Measurements from ENCODE around the gene SMARCAD1. TPM values are rescaled to one million over a fixed set of nuclear protein-coding genes. Genes with fewer than 3 reads are reported as not detected.
"Not testable (repeated sequence)": the region's sequence is repeated elsewhere in the genome, so short reads cannot be mapped to it uniquely, and the experiment has no call there.

Gene SMARCAD1
- total and polyA plus RNA-seq, 5 donors from 2014 or later: 10.4 to 17.6 (median 12.5) TPM

- Mint-ChIP-seq H3K27ac (no peak overlapping the region), H3K9me3 (no peaks in the 10 kb centered on the region), H3K27me3 (no peaks in the 10 kb centered on the region), H3K4me3 (no peak overlapping the region), H3K36me3 (peaks cover 50% of the 10 kb centered on the region), H3K4me1 (peaks cover 0 to 7% (median 0%) of the 10 kb centered on the region in 4 donors)
- ATAC-seq (ENCODE audit: low read depth in 2 of 2): no peak
- Histone ChIP-seq H3K27ac (ENCODE audit: insufficient read depth, low read length, poor library complexity, severe bottlenecking) (no peak overlapping the region), H3K9me3 (ENCODE audit: control insufficient read depth in 2 of 2, low read length in 2 of 2) (no peaks in the 10 kb centered on the region), H3K4me3 (ENCODE audit: low read depth, low read length) (no peak overlapping the region), H3K27me3 (ENCODE audit: control insufficient read depth, insufficient read depth, low read length) (no peaks in the 10 kb centered on the region), H3K36me3 (ENCODE audit: control insufficient read depth, insufficient read depth, low read length) (peaks cover 56% of the 10 kb centered on the region), H3K4me1 (ENCODE audit: control insufficient read depth, insufficient read depth, low read length, poor library complexity, severe bottlenecking) (no peaks in the 10 kb centered on the region)
- no peak for DNase-seq
Measured at GRCh38 chr4:94276204-94276603, 68.5 kb downstream of the SMARCAD1 start.

- Histone ChIP-seq H3K27me3 (ENCODE audit: control insufficient read depth, insufficient read depth, low read length) (no peaks in the 10 kb centered on the region), H3K4me3 (ENCODE audit: low read depth, low read length) (no peak overlapping the region), H3K36me3 (ENCODE audit: control insufficient read depth, insufficient read depth, low read length) (peaks cover 66% of the 10 kb centered on the region), H3K9me3 (ENCODE audit: control insufficient read depth in 2 of 2, low read length in 2 of 2) (no peaks in the 10 kb centered on the region), H3K27ac (ENCODE audit: insufficient read depth, low read length, poor library complexity, severe bottlenecking) (no peak overlapping the region), H3K4me1 (ENCODE audit: control insufficient read depth, insufficient read depth, low read length, poor library complexity, severe bottlenecking) (no peaks in the 10 kb centered on the region)
- ATAC-seq (ENCODE audit: low read depth in 2 of 2) (no peak), DNase-seq (no peak)
- no peaks in the 10 kb centered on the region for H3K9me3 Mint-ChIP-seq
- peaks cover 48% of the 10 kb centered on the region for H3K36me3 Mint-ChIP-seq
- no peak overlapping the region for H3K4me3 Mint-ChIP-seq
- peaks cover 0 to 7% (median 0%) of the 10 kb centered on the region in 4 donors for H3K4me1 Mint-ChIP-seq
- H3K27ac Mint-ChIP-seq: no peak overlapping the region
- no peaks in the 10 kb centered on the region for H3K27me3 Mint-ChIP-seq
Measured at GRCh38 chr4:94277534-94277933, 69.9 kb downstream of the SMARCAD1 start.

- peaks cover 46% of the 10 kb centered on the region for H3K36me3 Mint-ChIP-seq
- Histone ChIP-seq H3K36me3 (ENCODE audit: control insufficient read depth, insufficient read depth, low read length) (peaks cover 68% of the 10 kb centered on the region), H3K27ac (ENCODE audit: insufficient read depth, low read length, poor library complexity, severe bottlenecking) (no peak overlapping the region), H3K4me3 (ENCODE audit: low read depth, low read length) (no peak overlapping the region), H3K9me3 (ENCODE audit: control insufficient read depth in 2 of 2, low read length in 2 of 2) (no peaks in the 10 kb centered on the region), H3K4me1 (ENCODE audit: control insufficient read depth, insufficient read depth, low read length, poor library complexity, severe bottlenecking) (no peaks in the 10 kb centered on the region), H3K27me3 (ENCODE audit: control insufficient read depth, insufficient read depth, low read length) (no peaks in the 10 kb centered on the region)
- H3K27me3 Mint-ChIP-seq: no peaks in the 10 kb centered on the region
- H3K4me3 Mint-ChIP-seq: no peak overlapping the region
- H3K4me1 Mint-ChIP-seq: peaks cover 0 to 7% (median 0%) of the 10 kb centered on the region in 4 donors
- no peaks in the 10 kb centered on the region for H3K9me3 Mint-ChIP-seq
- no peak for ATAC-seq (ENCODE audit: low read depth in 2 of 2)
- no peak overlapping the region for H3K27ac Mint-ChIP-seq
- DNase-seq: no peak
Measured at GRCh38 chr4:94278781-94279180, 71.1 kb downstream of the SMARCAD1 start.

- peak in 1 of 3 donors; percentile 15 for DNase-seq
- no peak overlapping the region for H3K27ac ChIP-seq (ENCODE audit: insufficient read depth, low read length, poor library complexity, severe bottlenecking)
- no peaks in the 10 kb centered on the region for H3K4me1 ChIP-seq (ENCODE audit: control insufficient read depth, insufficient read depth, low read length, poor library complexity, severe bottlenecking)
- no peaks in the 10 kb centered on the region for H3K27me3 Mint-ChIP-seq
- H3K27ac Mint-ChIP-seq: no peak overlapping the region
- peaks cover 0 to 4% (median 1%) of the 10 kb centered on the region in 4 donors for H3K4me1 Mint-ChIP-seq
- no peak overlapping the region for H3K4me3 ChIP-seq (ENCODE audit: low read depth, low read length)
- ATAC-seq (ENCODE audit: low read depth in 2 of 2): no peak
- H3K36me3 ChIP-seq (ENCODE audit: control insufficient read depth, insufficient read depth, low read length): peaks cover 68% of the 10 kb centered on the region
- H3K9me3 ChIP-seq (ENCODE audit: control insufficient read depth in 2 of 2, low read length in 2 of 2): no peaks in the 10 kb centered on the region
- no peaks in the 10 kb centered on the region for H3K27me3 ChIP-seq (ENCODE audit: control insufficient read depth, insufficient read depth, low read length)
- H3K36me3 Mint-ChIP-seq: peaks cover 49% of the 10 kb centered on the region
- no peaks in the 10 kb centered on the region for H3K9me3 Mint-ChIP-seq
- no peak overlapping the region for H3K4me3 Mint-ChIP-seq
Measured at GRCh38 chr4:94284889-94285288, 77.2 kb downstream of the SMARCAD1 start.

- DNase-seq (no peak), ATAC-seq (ENCODE audit: low read depth in 2 of 2) (no peak)
- H3K27ac ChIP-seq (ENCODE audit: insufficient read depth, low read length, poor library complexity, severe bottlenecking): no peak overlapping the region
- H3K9me3 ChIP-seq (ENCODE audit: control insufficient read depth in 2 of 2, low read length in 2 of 2): no peaks in the 10 kb centered on the region
- H3K27me3 ChIP-seq (ENCODE audit: control insufficient read depth, insufficient read depth, low read length): no peaks in the 10 kb centered on the region
- H3K9me3 Mint-ChIP-seq: no peaks in the 10 kb centered on the region
- H3K4me1 Mint-ChIP-seq: peaks cover 0 to 9% (median 1%) of the 10 kb centered on the region in 4 donors
- no peak overlapping the region for H3K4me3 Mint-ChIP-seq
- H3K36me3 Mint-ChIP-seq: peaks cover 52% of the 10 kb centered on the region
- peaks cover 64% of the 10 kb centered on the region for H3K36me3 ChIP-seq (ENCODE audit: control insufficient read depth, insufficient read depth, low read length)
- H3K4me3 ChIP-seq (ENCODE audit: low read depth, low read length): no peak overlapping the region
- H3K4me1 ChIP-seq (ENCODE audit: control insufficient read depth, insufficient read depth, low read length, poor library complexity, severe bottlenecking): no peaks in the 10 kb centered on the region
- H3K27ac Mint-ChIP-seq: peak overlapping the region in 1 of 3 donors; percentile 2
- no peaks in the 10 kb centered on the region for H3K27me3 Mint-ChIP-seq
Measured at GRCh38 chr4:94285666-94286065, 78.0 kb downstream of the SMARCAD1 start.

- Mint-ChIP-seq H3K4me1 (peaks cover 0 to 5% (median 1%) of the 10 kb centered on the region in 4 donors), H3K27ac (no peak overlapping the region)
- ATAC-seq (ENCODE audit: low read depth in 2 of 2): no peak
Measured at GRCh38 chr4:94290245-94290644, 82.6 kb downstream of the SMARCAD1 start.

GRCh38 chr4:94293981-94294380 is 86.3 kb downstream of the SMARCAD1 start:
- H3K4me1 ChIP-seq (ENCODE audit: control insufficient read depth, insufficient read depth, low read length, poor library complexity, severe bottlenecking); H3K9me3 ChIP-seq (ENCODE audit: control insufficient read depth in 2 of 2, low read length in 2 of 2); H3K4me3 ChIP-seq (ENCODE audit: low read depth, low read length); H3K4me1 Mint-ChIP-seq; H3K4me3 Mint-ChIP-seq; H3K27ac Mint-ChIP-seq; H3K27me3 Mint-ChIP-seq; ATAC-seq (ENCODE audit: low read depth in 2 of 2); H3K27me3 ChIP-seq (ENCODE audit: control insufficient read depth, insufficient read depth, low read length); H3K27ac ChIP-seq (ENCODE audit: insufficient read depth, low read length, poor library complexity, severe bottlenecking); H3K9me3 Mint-ChIP-seq; DNase-seq: not testable (repeated sequence)
- H3K36me3 Mint-ChIP-seq: peaks cover 25% of the 10 kb centered on the region
- peaks cover 25% of the 10 kb centered on the region for H3K36me3 ChIP-seq (ENCODE audit: control insufficient read depth, insufficient read depth, low read length)

More at GRCh38 chr4:94290245-94290644, 82.6 kb downstream of the SMARCAD1 start:
- no peak for DNase-seq
- Histone ChIP-seq H3K9me3 (ENCODE audit: control insufficient read depth in 2 of 2, low read length in 2 of 2) (no peaks in the 10 kb centered on the region), H3K4me1 (ENCODE audit: control insufficient read depth, insufficient read depth, low read length, poor library complexity, severe bottlenecking) (no peaks in the 10 kb centered on the region), H3K27me3 (ENCODE audit: control insufficient read depth, insufficient read depth, low read length) (no peaks in the 10 kb centered on the region), H3K27ac (ENCODE audit: insufficient read depth, low read length, poor library complexity, severe bottlenecking) (no peak overlapping the region), H3K4me3 (ENCODE audit: low read depth, low read length) (no peak overlapping the region), H3K36me3 (ENCODE audit: control insufficient read depth, insufficient read depth, low read length) (peaks cover 41% of the 10 kb centered on the region)
- Mint-ChIP-seq H3K27me3 (no peaks in the 10 kb centered on the region), H3K9me3 (no peaks in the 10 kb centered on the region), H3K4me3 (no peak overlapping the region), H3K36me3 (peaks cover 42% of the 10 kb centered on the region)

- H3K36me3 Mint-ChIP-seq: peaks cover 16% of the 10 kb centered on the region
- H3K4me3 Mint-ChIP-seq; H3K4me1 Mint-ChIP-seq; H3K9me3 ChIP-seq (ENCODE audit: control insufficient read depth in 2 of 2, low read length in 2 of 2); H3K27me3 ChIP-seq (ENCODE audit: control insufficient read depth, insufficient read depth, low read length); H3K27ac ChIP-seq (ENCODE audit: insufficient read depth, low read length, poor library complexity, severe bottlenecking); DNase-seq; H3K4me1 ChIP-seq (ENCODE audit: control insufficient read depth, insufficient read depth, low read length, poor library complexity, severe bottlenecking); H3K9me3 Mint-ChIP-seq; H3K27ac Mint-ChIP-seq; H3K27me3 Mint-ChIP-seq; ATAC-seq (ENCODE audit: low read depth in 2 of 2); H3K4me3 ChIP-seq (ENCODE audit: low read depth, low read length): not testable (repeated sequence)
- peaks cover 15% of the 10 kb centered on the region for H3K36me3 ChIP-seq (ENCODE audit: control insufficient read depth, insufficient read depth, low read length)
Measured at GRCh38 chr4:94295473-94295872, 87.8 kb downstream of the SMARCAD1 start.

Data from CD4-positive, CD25-positive, alpha-beta regulatory T cell (primary cell).